Panc1 (cell line): Measurements from ENCODE around the gene MAPRE2. TPM values are rescaled to one million over a fixed set of nuclear protein-coding genes. Genes with fewer than 3 reads are reported as not detected.

Experiments
- ATAC-seq: fragments of 200-7000 bp; cut with Tn5 transposase; 2 replicates; pipeline ENCODE4 v1.9.1; 2020; ENCODE audit warnings: mild to moderate bottlenecking, moderate library complexity
- BruUV-seq: library from RNA; stranded (reverse); fragments of 400-500 nt; replicated peaks from 2 replicates; lab custom pipeline; 2021; lab: Mats Ljungman, UMichigan
- CTCF ChIA-PET: fragments of 300-600 bp; sonication (Branson Sonifier 250); formaldehyde crosslinking; loops from one replicate; lab custom pipeline; 2022; ENCODE audit warnings: antibody characterized with exemption; lab: Charles Lee
- POLR2A ChIA-PET: fragments of 300-600 bp; sonication (Branson Sonifier 250); formaldehyde crosslinking; loops from one replicate; lab custom pipeline; 2022; ENCODE audit warnings: antibody characterized with exemption; lab: Charles Lee
- DNase-seq: peaks from one replicate; pipeline ENCODE4 v3.0.0-alpha.2; 2010; ENCODE audit warnings: low read depth, low spot score
- H3K27ac ChIP-seq: 2 replicates; pipeline ENCODE4 v1.5.1; 2011; ENCODE audit warnings: mild to moderate bottlenecking, low read length, inconsistent platforms
- H3K27me3 ChIP-seq: fragments of 200-500 bp; sonication (Bioruptor generic); 2 replicates; pipeline ENCODE4 v1.6.0; 2014; ENCODE audit warnings: low read length, inconsistent platforms; ENCODE audit not compliant: control insufficient read depth, insufficient read depth
- H3K36me3 ChIP-seq: fragments of 200-500 bp; sonication (Bioruptor generic); 2 replicates; pipeline ENCODE4 v1.5.1; 2014; ENCODE audit warnings: inconsistent platforms, mild to moderate bottlenecking, low read length, moderate library complexity; ENCODE audit not compliant: control insufficient read depth, insufficient read depth
- H3K4me1 ChIP-seq: 2 replicates; pipeline ENCODE4 v1.5.1; 2011; ENCODE audit warnings: inconsistent platforms, mild to moderate bottlenecking, low read length, moderate library complexity; ENCODE audit not compliant: control insufficient read depth, insufficient read depth
- H3K4me3 ChIP-seq, 2 experiments: 2 replicates each; pipeline ENCODE4 v1.5.1; 2011 to 2012; ENCODE audit warnings: low read depth in 2 of 2, low read length in 2 of 2, mild to moderate bottlenecking in 2 of 2, inconsistent platforms in 1 of 2, moderate library complexity in 1 of 2
- H3K9me3 ChIP-seq: fragments of 200-500 bp; sonication (Bioruptor generic); 2 replicates; pipeline ENCODE4 v1.5.1; 2014; ENCODE audit warnings: low read depth, mild to moderate bottlenecking, inconsistent platforms, low read length, moderate library complexity; ENCODE audit not compliant: control insufficient read depth, insufficient read depth
- POLR2AphosphoS5 ChIP-seq: IDR thresholded peaks from 2 replicates; pipeline ENCODE4 v1.6.1; 2012; ENCODE audit warnings: mild to moderate bottlenecking, low read depth, low read length, moderate library complexity
- SIN3A ChIP-seq: IDR thresholded peaks from 2 replicates; pipeline ENCODE4 v1.6.1; 2012; ENCODE audit warnings: low read depth, mild to moderate bottlenecking, low read length, moderate library complexity, borderline replicate concordance; ENCODE audit not compliant: insufficient read depth
- TCF7L2 ChIP-seq: IDR thresholded peaks from 2 replicates; pipeline ENCODE4 v1.6.1; 2011; ENCODE audit warnings: mild to moderate bottlenecking, low read depth, low read length, inconsistent platforms
- in situ Hi-C: cut with HindIII; loops from 2 replicates; pipeline ENCODE4 v1.10.0; 2016; ENCODE audit warnings: low sequenced_read_pairs, low pct_unique_long_range_greater_than_20kb
- intact Hi-C: fragments of 100-400 bp; cut with micrococcal nuclease; formaldehyde crosslinking; loops from one replicate; pipeline ENCODE4 v1.10.0; 2022; ENCODE audit not compliant: unreplicated experiment
- total RNA-seq: library from RNA; stranded (reverse); gene quantifications from one replicate; pipeline ENCODE4 v1.2.1, GENCODE V29; 2021; ENCODE audit not compliant: unreplicated experiment
- TF ChIP-seq, protein P1 (sequence below): fragments of 450-650 bp; IDR thresholded peaks from 2 replicates; pipeline ENCODE4 v1.5.1; 2017; ENCODE audit warnings: mild to moderate bottlenecking
- TF ChIP-seq, protein P2 (sequence below), 2 experiments: IDR thresholded peaks; 2 replicates each; pipeline ENCODE4 v1.6.1; 2011 to 2012; ENCODE audit warnings: low read depth in 2 of 2, control low read depth in 1 of 2, low read length in 1 of 2, mild to moderate bottlenecking in 1 of 2, moderate library complexity in 1 of 2; ENCODE audit not compliant: insufficient read depth in 1 of 2

The MAPRE2 gene
- total RNA-seq, 1 experiment from 2014 or later = 14.1 TPM

DNA sequence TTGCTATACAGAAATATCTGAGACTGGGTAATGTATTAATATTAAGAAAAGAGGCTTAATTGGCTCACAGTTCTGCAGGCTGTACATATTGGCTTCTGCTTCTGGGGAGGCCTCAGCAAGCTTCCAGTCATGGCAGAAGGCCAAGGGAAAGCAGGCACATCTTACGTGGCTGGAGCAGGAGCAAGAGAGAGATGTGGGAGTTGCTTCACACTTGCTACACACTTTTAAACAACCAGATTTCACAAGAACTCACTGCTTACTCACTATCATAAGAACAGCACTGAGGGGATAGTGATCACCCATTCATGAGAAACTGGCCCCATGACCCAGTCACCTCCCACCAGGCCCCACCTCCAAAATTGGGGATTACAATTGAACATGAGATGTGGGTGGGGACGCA lies 50.6 kb downstream of the MAPRE2 start:
- TF ChIP-seq, protein P1, sequence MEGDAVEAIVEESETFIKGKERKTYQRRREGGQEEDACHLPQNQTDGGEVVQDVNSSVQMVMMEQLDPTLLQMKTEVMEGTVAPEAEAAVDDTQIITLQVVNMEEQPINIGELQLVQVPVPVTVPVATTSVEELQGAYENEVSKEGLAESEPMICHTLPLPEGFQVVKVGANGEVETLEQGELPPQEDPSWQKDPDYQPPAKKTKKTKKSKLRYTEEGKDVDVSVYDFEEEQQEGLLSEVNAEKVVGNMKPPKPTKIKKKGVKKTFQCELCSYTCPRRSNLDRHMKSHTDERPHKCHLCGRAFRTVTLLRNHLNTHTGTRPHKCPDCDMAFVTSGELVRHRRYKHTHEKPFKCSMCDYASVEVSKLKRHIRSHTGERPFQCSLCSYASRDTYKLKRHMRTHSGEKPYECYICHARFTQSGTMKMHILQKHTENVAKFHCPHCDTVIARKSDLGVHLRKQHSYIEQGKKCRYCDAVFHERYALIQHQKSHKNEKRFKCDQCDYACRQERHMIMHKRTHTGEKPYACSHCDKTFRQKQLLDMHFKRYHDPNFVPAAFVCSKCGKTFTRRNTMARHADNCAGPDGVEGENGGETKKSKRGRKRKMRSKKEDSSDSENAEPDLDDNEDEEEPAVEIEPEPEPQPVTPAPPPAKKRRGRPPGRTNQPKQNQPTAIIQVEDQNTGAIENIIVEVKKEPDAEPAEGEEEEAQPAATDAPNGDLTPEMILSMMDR = no peak
- TF ChIP-seq SIN3A = no peak
- no peak for TF ChIP-seq POLR2AphosphoS5
- TF ChIP-seq, protein P2, sequence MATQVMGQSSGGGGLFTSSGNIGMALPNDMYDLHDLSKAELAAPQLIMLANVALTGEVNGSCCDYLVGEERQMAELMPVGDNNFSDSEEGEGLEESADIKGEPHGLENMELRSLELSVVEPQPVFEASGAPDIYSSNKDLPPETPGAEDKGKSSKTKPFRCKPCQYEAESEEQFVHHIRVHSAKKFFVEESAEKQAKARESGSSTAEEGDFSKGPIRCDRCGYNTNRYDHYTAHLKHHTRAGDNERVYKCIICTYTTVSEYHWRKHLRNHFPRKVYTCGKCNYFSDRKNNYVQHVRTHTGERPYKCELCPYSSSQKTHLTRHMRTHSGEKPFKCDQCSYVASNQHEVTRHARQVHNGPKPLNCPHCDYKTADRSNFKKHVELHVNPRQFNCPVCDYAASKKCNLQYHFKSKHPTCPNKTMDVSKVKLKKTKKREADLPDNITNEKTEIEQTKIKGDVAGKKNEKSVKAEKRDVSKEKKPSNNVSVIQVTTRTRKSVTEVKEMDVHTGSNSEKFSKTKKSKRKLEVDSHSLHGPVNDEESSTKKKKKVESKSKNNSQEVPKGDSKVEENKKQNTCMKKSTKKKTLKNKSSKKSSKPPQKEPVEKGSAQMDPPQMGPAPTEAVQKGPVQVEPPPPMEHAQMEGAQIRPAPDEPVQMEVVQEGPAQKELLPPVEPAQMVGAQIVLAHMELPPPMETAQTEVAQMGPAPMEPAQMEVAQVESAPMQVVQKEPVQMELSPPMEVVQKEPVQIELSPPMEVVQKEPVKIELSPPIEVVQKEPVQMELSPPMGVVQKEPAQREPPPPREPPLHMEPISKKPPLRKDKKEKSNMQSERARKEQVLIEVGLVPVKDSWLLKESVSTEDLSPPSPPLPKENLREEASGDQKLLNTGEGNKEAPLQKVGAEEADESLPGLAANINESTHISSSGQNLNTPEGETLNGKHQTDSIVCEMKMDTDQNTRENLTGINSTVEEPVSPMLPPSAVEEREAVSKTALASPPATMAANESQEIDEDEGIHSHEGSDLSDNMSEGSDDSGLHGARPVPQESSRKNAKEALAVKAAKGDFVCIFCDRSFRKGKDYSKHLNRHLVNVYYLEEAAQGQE (IDR thresholded peaks at IDR 0.05; ENCODE audit: insufficient read depth in 1 of 2, low read depth in 2 of 2, low read length in 1 of 2) = no peak
- no peak for TF ChIP-seq TCF7L2
- in situ Hi-C loops (no loop called here), intact Hi-C loops (no loop called here)
- no peaks in the 10 kb centered on the region for H3K9me3 ChIP-seq
- no peak overlapping the region for H3K27ac ChIP-seq
- ATAC-seq (no peak), DNase-seq (no peak)
- H3K4me3 ChIP-seq = no peak overlapping the region
- H3K36me3 ChIP-seq = no peaks in the 10 kb centered on the region
- no peaks in the 10 kb centered on the region for H3K27me3 ChIP-seq
- no TSS peak for BruUV-seq
- ChIA-PET POLR2A (no interaction called here), CTCF (no interaction called here)
- no peaks in the 10 kb centered on the region for H3K4me1 ChIP-seq

DNA sequence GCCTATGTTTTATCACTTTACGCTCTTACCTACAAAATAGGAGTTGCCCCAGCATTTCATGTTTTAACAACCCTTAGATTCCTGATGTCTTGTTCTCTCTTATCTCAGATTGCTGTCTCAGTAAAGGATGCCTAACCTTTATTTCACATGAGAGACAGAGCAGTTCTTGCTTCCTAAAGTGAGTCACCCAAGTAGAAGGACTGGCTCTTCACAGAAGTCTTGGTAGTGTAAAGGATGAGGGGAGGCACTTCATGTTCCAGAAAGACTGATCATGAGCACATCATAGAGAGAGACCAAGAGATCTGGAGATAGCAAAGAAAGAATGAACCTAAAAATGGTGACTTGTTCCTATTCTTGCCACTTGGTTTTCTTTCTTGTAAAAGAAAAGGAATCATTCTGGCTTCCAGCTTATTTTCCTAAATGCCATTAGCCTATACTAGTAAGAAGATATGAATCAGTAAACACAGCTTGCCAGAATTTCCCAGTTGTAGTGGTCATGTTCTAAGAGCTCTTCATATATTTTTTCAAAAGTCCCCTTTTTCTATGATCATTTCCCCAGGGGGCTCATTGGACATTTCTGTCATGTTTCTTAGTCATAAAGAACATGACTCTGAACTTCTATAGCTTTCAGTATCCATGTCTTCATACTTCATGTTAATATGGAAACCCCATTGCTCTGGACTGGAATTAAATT lies 54.9 kb downstream of the MAPRE2 start:
- CTCF ChIA-PET = interaction anchor here (0.8 kb wide), 1 partner anchor 47 kb away, joined by 4 read pairs; no protein-coding TSS in a partner anchor
- no TSS peak for BruUV-seq
- no peaks in the 10 kb centered on the region for H3K36me3 ChIP-seq
- intact Hi-C loops (no loop called here), in situ Hi-C loops (no loop called here)
- H3K4me1 ChIP-seq = no peaks in the 10 kb centered on the region
- H3K4me3 ChIP-seq = no peak overlapping the region
- no peaks in the 10 kb centered on the region for H3K9me3 ChIP-seq
- H3K27me3 ChIP-seq = no peaks in the 10 kb centered on the region
- no peak for TF ChIP-seq SIN3A
- TF ChIP-seq, protein P1 = no peak
- no peak for TF ChIP-seq POLR2AphosphoS5
- no peak for TF ChIP-seq TCF7L2
- TF ChIP-seq, protein P2 (IDR thresholded peaks at IDR 0.05; ENCODE audit: insufficient read depth in 1 of 2, low read depth in 2 of 2, low read length in 1 of 2) = no peak
- POLR2A ChIA-PET = no interaction called here
- H3K27ac ChIP-seq = no peak overlapping the region
- DNase-seq = no peak
- no peak for ATAC-seq
